Astrocyte of the spinal cord (primary cell): ENCODE measurements around the gene RHAG.

Experiments
- DNase-seq: peaks from one replicate; pipeline ENCODE4 v3.0.0; 2011; ENCODE audit warnings: low read depth, low spot score
- H3K4me3 ChIP-seq: 2 replicates; pipeline ENCODE4 v1.5.1; 2011; ENCODE audit warnings: low read depth, mild to moderate bottlenecking, low read length, moderate library complexity
- in situ Hi-C: cut with HindIII; loops from 2 replicates; pipeline ENCODE4 v1.10.0; 2017; ENCODE audit warnings: low sequenced_read_pairs
- TF ChIP-seq, protein P1 (sequence below): IDR thresholded peaks from 2 replicates; pipeline ENCODE4 v1.5.1; 2012; ENCODE audit warnings: low read depth, mild to moderate bottlenecking, low read length, inconsistent platforms

Gene RHAG

DNA sequence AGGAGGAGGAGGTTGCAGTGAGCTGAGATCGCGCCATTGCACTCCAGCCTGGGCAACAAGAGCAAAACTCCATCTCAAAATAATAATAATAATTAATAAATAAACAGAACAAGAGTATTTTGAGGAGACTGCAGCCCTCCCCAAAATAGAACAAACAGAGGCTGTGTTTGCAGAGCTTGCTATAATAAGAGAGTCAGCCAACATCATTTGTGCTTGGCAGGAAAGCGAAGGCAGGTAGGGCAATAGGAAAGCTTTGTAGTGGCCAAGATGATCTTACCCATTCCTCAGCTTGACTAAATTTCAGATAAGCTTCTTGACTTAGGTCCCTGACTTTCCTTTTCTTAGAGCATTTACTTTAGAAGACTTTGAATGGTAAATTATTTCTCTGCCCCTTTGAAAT is 79.5 kb downstream of the RHAG start:
- TF ChIP-seq, protein P1, sequence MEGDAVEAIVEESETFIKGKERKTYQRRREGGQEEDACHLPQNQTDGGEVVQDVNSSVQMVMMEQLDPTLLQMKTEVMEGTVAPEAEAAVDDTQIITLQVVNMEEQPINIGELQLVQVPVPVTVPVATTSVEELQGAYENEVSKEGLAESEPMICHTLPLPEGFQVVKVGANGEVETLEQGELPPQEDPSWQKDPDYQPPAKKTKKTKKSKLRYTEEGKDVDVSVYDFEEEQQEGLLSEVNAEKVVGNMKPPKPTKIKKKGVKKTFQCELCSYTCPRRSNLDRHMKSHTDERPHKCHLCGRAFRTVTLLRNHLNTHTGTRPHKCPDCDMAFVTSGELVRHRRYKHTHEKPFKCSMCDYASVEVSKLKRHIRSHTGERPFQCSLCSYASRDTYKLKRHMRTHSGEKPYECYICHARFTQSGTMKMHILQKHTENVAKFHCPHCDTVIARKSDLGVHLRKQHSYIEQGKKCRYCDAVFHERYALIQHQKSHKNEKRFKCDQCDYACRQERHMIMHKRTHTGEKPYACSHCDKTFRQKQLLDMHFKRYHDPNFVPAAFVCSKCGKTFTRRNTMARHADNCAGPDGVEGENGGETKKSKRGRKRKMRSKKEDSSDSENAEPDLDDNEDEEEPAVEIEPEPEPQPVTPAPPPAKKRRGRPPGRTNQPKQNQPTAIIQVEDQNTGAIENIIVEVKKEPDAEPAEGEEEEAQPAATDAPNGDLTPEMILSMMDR, result no peak
- in situ Hi-C loops, result no loop called here

DNA sequence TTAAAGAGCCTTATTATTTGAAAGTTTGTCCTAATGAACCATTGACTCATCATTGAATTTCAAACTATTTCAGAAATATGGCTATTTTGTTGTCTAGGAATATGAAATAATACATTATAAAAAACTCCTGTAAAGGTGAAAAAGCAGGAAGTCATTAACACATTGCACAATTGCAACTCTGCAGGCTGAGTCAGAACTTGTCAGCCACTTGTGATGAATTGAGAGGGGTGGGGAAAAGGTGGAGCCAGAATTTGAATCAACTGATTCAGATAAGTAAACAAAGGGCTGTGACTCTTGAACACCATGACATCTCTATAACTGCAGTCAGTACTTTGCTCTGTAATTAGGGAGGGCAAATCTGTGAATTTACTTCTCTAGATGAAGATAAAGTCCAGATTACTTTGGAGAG is 80.2 kb downstream of the RHAG start:
- DNase-seq, result peak; percentile 64
- H3K4me3 ChIP-seq, result no peak overlapping the region
- in situ Hi-C loops, result no loop called here
- TF ChIP-seq, protein P1, result no peak

More for the DNA sequence above, 79.5 kb downstream of the RHAG start:
- no peak overlapping the region for H3K4me3 ChIP-seq
- no peak for DNase-seq

DNA sequence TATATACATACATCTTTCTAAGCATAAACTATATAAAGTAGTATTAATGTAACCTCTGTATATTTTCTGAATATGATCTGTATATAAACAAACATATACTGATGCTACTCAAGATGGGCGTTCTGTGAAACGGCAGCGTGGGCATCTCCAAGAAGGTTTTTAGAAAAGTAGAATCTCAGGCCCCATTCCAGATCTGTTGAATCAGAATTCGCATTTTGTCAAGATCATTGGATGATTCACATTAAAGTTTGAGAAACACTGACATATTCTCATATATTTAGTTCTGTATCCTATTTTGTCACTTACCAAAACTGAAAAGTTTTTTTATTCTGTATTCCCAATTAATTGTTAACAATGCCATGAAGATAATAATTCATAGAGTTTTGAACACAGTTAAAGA is 80.7 kb downstream of the RHAG start:
- no peak for DNase-seq
- H3K4me3 ChIP-seq, result no peak overlapping the region
- in situ Hi-C loops, result no loop called here
- TF ChIP-seq, protein P1, result no peak
